Cardiac muscle cell (in vitro differentiated cells and primary cell): ENCODE measurements around the gene IER5. TPM values are rescaled to one million over a fixed set of nuclear protein-coding genes. Genes with fewer than 3 reads are reported as not detected.

Experiments used
- DNase-seq, 2 donors: peaks; one replicate each; pipeline versions ENCODE4 v3.0.0 to v3.0.0-alpha.2; 2010 to 2017; ENCODE audit warnings: low read depth in 1 of 2, low spot score in 1 of 2
- H3K27ac ChIP-seq: fragments of 200-600 bp; sonication (generic); 2 replicates; pipeline ENCODE4 v1.5.1; 2016
- H3K27me3 ChIP-seq: fragments of 200-600 bp; sonication (generic); 2 replicates; pipeline ENCODE4 v1.6.0; 2016; ENCODE audit warnings: control low read depth
- H3K36me3 ChIP-seq: fragments of 200-600 bp; sonication (generic); 2 replicates; pipeline ENCODE4 v1.5.1; 2016; ENCODE audit warnings: control low read depth
- H3K4me1 ChIP-seq: fragments of 200-600 bp; sonication (generic); 2 replicates; pipeline ENCODE4 v1.8.1; 2017; ENCODE audit warnings: low read depth, mild to moderate bottlenecking, mixed run types
- H3K4me3 ChIP-seq: fragments of 200-600 bp; sonication (generic); 2 replicates; pipeline ENCODE4 v1.5.1; 2016; ENCODE audit warnings: mild to moderate bottlenecking
- H3K9me3 ChIP-seq: fragments of 200-600 bp; sonication (generic); 2 replicates; pipeline ENCODE4 v1.5.1; 2017; ENCODE audit warnings: low read depth, mild to moderate bottlenecking, control low read depth
- polyA plus RNA-seq: library from polyadenylated mRNA; unstranded; fragments of >200 nt; fragmentation: Nextera tagmentation; extraction: Ambion mirVana; gene quantifications from 2 replicates; pipeline ENCODE4 v1.2.1, GENCODE V29; 2016
- total RNA-seq: library from RNA; depleted of rRNA; stranded (reverse); fragments of >200 nt; gene quantifications from 2 replicates; pipeline ENCODE4 v1.2.3, GENCODE V29; 2016
- TF ChIP-seq, protein P1 (sequence below): IDR thresholded peaks from 2 replicates; pipeline ENCODE4 v1.5.1; 2012; ENCODE audit warnings: low read depth, mild to moderate bottlenecking, low read length

The IER5 gene
- total and polyA plus RNA-seq, 2 experiments from 2014 or later, result 7.8 to 15.2 TPM

DNA sequence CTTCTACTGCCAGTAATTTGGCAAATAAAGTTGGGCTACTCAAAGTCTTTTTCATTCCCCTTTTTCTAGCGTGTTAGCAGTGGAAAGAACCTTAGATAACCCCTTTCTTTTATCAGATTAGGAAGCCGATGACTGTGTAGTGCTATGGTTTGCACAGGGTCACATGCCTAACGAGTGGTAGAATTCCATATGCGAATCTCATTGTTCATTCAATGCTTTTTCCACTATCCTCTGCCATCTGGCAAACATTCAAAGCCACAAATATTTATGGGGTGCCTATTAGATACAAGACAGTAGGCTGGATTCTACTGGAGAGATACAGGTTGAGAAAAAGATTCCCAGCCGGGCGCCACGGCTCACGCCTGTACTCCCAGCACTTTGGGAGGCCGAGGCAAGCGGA, 14.9 kb upstream of the IER5 start:
- no peak overlapping the region for H3K4me3 ChIP-seq
- TF ChIP-seq, protein P1, sequence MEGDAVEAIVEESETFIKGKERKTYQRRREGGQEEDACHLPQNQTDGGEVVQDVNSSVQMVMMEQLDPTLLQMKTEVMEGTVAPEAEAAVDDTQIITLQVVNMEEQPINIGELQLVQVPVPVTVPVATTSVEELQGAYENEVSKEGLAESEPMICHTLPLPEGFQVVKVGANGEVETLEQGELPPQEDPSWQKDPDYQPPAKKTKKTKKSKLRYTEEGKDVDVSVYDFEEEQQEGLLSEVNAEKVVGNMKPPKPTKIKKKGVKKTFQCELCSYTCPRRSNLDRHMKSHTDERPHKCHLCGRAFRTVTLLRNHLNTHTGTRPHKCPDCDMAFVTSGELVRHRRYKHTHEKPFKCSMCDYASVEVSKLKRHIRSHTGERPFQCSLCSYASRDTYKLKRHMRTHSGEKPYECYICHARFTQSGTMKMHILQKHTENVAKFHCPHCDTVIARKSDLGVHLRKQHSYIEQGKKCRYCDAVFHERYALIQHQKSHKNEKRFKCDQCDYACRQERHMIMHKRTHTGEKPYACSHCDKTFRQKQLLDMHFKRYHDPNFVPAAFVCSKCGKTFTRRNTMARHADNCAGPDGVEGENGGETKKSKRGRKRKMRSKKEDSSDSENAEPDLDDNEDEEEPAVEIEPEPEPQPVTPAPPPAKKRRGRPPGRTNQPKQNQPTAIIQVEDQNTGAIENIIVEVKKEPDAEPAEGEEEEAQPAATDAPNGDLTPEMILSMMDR, result no peak
- no peak overlapping the region for H3K27ac ChIP-seq
- no peaks in the 10 kb centered on the region for H3K36me3 ChIP-seq
- no peaks in the 10 kb centered on the region for H3K27me3 ChIP-seq
- peak in 1 of 2 donors; percentile 97 for DNase-seq
- peaks cover 17% of the 10 kb centered on the region for H3K4me1 ChIP-seq
- H3K9me3 ChIP-seq, result no peaks in the 10 kb centered on the region

DNA sequence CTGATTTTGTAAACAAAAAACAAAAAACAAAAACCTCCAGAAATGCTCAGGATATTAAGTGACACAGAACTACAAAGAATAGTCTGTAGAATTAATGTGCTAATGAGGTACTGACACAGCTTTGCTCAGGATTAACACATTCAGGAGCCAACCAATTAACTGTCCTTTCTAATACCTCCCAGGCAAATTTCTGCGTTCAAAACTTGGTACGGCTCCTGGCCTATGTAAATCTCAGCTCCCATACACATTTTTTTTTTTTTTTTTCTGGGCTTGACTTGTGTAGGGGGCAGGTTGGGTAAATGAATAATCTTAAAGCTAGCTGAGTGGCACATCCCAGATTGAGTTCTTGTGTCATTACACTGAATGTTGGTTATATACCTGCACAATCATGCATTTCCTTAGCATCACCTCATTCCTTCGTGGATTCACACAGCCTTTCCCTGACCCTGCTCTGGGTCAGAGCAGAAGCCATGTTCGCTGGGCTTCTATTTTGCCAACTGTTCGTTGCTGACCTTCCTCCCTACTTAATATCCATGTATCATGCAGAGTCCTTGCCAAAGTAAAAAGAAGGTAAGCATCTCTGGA, 12.6 kb upstream of the IER5 start:
- H3K36me3 ChIP-seq, result no peaks in the 10 kb centered on the region
- TF ChIP-seq, protein P1, result no peak
- no peaks in the 10 kb centered on the region for H3K9me3 ChIP-seq
- H3K27me3 ChIP-seq, result no peaks in the 10 kb centered on the region
- H3K4me1 ChIP-seq, result peaks cover 17% of the 10 kb centered on the region
- DNase-seq, result no peak
- H3K27ac ChIP-seq, result no peak overlapping the region
- H3K4me3 ChIP-seq, result no peak overlapping the region

DNA sequence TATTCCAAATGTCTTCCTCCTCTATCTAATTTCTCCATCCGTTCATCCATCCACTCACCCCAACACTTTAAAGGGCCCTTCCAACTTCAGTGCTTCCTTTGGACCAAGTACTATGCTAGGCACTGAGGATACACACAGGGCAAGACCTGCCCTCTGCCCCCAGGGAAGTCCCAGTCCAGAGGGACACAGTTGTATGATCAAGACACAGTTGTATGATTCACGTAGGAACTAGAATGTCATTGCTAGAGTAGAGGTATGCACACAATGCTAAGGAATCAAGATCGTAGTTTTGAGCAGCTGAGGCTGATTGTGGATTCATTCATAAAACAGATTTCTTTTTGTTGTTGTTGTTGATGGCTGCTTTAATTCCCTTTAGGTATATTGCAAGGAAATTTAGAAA, 11.6 kb upstream of the IER5 start:
- no peaks in the 10 kb centered on the region for H3K9me3 ChIP-seq
- H3K4me1 ChIP-seq, result peaks cover 17% of the 10 kb centered on the region
- TF ChIP-seq, protein P1, result no peak
- peak overlapping the region; percentile 89 for H3K27ac ChIP-seq
- no peak overlapping the region for H3K4me3 ChIP-seq
- no peak for DNase-seq
- no peaks in the 10 kb centered on the region for H3K36me3 ChIP-seq
- H3K27me3 ChIP-seq, result no peaks in the 10 kb centered on the region

DNA sequence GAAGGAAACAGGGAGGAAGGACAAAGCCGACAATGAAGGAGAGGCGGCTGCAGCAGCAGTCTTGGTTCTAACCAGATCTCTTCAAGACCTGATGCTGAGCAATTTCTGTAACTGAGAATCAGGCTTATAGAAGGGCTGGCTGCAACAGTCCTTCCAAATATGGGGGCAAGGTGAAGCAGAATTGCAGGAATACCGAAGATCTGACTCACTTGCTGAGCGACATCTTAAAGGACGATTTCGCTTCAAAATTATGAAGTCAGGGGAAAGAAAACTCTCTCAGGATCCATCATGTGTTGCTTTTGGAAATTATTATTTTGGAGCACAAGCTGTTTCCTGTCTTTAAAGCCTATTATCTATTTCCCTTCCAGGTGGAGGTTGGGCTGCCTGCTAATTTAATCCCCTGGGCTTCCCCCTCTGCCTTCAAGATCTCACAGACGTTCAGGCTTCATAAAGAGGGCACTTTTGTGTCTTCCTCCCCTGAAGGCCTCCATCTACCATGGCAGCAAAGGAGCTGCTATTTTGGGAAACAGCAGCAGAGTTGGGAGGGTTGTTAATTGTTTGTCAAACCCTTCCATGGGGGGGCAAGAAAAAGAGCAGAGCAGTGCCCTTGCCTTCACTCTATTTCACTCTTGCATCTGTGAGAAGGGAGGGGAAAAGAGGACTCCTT, 10.8 kb upstream of the IER5 start:
- H3K27ac ChIP-seq, result peak overlapping the region; percentile 89
- peak; percentile 52 to 53 for DNase-seq
- no peaks in the 10 kb centered on the region for H3K27me3 ChIP-seq
- TF ChIP-seq, protein P1, result no peak
- peaks cover 17% of the 10 kb centered on the region for H3K4me1 ChIP-seq
- H3K36me3 ChIP-seq, result no peaks in the 10 kb centered on the region
- no peak overlapping the region for H3K4me3 ChIP-seq
- no peaks in the 10 kb centered on the region for H3K9me3 ChIP-seq

DNA sequence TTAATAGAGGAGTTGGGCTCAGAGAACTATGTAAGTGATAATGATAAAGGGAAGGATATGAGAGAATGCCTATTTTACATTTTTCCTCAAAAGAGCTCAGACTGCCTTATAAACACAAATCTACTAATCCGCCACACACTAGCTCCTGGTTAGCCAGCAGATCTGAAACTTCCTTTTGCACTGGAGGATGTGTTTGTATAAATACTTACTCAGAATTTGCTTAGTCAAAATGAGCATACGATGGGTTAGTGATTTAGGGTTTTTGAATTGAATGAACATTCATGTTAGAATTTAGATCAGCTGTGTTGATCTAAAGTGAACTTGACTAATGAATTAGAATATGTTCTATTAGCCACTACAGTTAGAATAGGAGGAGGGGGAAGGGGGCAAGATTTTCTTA, 9.1 kb upstream of the IER5 start:
- Histone ChIP-seq H3K4me1 (peaks cover 17% of the 10 kb centered on the region), H3K9me3 (no peaks in the 10 kb centered on the region), H3K4me3 (no peak overlapping the region), H3K27ac (no peak overlapping the region), H3K27me3 (no peaks in the 10 kb centered on the region), H3K36me3 (no peaks in the 10 kb centered on the region)
- TF ChIP-seq, protein P1, result no peak
- no peak for DNase-seq
